DMS153 treated with DMSO at 0.1 percent for 48 hours (cell line): ENCODE measurements around the gene MYADML2.

Experiments
- DNase-seq: peaks from one replicate; lab custom pipeline; 2025; ENCODE audit not compliant: unreplicated experiment; lab: John Stamatoyannopoulos, UW

Gene MYADML2

DNA sequence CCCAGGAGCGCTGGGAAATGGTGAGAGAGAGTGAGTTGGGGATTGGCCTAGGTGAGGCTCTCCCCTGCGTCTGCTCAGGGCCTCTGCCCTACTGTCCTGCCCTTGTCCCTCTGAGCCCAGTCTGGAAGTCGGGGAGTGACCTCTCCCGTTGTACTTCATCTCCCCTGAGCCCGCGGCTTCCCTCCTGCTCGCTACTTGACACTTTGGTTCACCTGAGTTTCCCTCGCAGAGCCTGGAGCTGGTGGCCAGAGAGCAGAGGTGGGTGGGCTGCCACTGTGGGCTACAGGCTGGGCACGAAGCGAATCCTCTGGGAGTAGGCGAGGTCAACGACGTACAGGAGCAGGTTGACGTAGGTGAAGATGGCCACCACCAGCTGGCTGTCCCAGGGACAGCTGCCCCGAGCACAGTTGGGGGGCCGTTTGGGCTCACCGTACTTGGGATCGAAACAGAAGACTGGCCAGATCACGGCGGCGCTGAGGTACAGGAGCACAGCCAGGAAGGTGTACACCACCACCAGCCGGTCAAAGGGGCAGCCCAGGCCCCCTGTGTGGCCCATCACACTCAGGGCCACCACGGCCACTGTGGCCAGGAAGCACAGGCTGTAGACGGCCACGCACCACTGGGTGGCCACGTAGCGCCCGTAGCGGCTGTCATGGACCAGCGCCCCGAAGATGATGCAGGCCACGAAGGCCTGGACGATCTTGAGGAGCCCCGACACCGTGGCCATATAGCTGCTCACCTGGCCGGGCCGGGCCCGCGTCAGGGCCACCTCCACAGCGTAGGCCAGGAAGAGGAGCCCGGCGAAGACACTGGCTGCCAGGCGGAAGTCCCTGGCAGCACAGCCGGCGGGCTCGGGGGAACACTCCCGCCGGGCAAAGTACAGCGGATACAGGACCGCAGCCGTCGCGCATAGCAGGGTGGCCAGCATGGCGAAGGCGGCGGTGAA, 6.2 kb downstream of the MYADML2 start:
- no peak for DNase-seq

DNA sequence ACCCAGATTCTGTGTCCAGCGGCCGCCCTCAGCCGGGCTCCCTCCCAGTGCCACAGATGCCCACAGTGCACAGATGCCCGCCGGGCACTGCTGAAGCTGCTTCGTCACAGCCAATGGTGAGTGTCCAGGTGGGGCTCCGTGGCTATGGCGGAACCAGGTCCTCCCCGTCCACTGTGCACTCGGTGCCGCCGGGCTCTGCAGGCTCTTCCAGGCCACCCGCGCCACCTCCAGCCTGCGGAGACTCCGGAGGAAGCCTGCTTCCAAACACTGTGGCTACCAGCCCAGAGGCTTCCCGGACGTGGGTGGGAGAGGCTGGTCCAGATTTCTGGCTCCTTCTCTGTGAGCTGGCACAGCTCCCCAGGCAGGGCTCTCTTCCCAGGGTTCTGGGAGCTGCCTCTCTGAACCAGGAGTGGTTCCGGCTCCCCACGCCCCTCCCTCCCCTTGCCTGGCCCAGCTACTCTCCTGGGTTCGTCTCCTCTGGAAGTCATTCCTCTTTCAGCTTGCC, 7.1 kb downstream of the MYADML2 start:
- no peak for DNase-seq

DNA sequence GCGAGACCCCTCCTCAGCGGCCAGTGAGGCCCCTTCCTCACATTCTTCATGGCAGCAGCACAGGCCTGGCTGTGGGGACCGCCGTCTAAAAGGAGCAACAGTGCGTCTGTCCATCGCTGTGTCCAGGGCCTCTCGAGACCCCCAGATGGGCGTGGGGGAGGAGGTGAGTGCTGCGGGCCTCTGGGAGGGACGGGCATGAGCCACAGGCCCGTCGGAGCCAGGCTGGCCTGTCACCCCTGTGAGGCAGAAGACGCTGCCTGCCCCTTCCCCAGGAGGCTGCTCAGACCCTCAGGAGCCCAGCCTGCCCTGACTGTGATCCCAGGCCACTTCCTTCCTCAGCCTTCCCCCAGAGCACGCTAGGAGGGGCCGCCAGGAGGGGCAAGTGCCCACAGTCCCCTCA, 7.8 kb downstream of the MYADML2 start:
- DNase-seq = no peak

DNA sequence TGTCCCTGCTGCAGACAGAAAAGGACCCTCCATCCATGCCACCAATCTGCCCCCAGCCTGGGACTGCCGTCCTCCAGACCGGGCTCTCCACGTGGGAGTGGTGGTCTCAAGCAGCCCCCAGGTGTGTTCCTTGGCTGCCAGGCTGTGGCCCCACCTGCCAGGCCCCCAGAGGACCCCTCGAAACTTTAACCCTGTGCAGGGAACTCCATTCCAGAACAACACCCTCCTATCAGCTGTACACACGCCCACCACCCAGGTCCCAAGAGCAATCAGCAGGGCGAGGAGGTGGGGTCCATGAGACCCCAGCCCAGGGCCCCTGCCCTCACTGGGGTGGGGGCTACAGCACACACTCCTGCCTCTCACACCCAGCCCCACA, 11.3 kb downstream of the MYADML2 start:
- DNase-seq = no peak

DNA sequence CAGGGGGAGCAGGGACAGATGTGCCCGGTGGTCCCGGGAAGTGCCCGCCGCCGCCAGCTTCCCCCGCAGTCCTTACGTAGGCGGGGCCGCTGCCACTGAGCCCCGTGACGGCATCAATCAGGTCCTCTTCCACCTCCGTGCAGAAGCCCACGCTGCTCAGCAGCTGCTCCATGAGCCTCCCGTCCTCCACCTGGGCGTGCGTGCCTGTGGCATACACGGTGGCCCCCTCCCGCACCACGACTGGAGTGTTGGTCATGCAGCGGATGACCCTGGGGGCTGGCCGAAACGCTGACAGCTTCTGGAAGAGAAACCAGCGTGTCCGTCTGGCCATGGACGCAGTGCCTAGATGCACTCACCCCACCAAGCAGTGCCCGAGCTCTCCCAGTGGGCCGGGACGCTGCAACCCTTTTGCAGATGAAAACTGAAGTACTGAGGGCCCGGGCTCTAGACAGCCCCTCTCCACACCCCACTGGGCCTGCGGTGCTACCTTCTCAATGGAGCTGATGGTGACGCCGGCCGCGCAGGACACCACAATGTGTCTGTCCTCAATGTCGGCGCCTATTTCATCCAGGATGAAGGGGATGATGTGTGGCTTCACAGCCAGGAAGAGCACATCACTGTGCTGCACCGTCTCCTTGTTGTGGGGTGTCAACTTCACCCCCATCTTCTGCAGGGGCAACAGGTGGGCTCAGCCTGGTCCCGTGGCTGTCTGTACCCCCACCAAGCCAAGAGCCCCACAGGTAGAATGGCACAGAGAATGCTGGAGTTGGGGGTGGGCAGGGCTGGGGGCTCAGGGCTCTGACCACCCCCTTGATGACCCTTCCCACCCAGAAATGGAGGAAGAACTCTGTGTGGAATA, 12.0 kb downstream of the MYADML2 start:
- no peak for DNase-seq

DNA sequence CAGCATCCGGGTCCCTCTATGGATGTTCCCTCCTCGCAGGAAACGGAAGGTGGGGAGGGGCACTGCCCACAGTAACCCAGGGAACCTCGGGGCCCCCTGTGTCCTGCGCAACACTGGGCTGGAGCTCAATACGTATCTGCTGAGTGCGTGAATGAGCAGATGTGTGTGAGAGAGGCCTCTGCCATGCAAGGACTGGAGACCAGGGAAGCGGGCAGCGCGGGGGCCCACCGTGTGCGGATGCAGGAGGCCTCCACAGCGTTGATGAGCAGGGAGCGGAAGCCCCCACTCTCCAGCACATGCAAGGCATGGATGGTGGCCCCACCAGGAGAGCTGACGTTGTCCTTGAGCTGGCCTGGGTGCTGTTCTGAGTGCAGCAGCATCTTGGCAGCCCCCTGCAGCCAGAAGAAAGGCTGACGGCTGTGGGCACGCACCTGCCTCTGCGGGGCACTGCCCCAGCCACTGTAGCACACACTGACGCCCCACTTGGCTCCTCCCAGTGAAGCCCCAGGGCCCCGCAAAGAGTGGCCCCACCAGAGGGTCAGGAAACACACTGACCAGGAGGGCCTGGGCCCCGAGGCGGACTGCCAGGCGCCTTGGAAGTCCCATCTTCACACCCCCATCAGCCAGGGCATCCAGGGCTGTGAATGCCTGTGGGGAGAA, 12.8 kb downstream of the MYADML2 start:
- no peak for DNase-seq

DNA sequence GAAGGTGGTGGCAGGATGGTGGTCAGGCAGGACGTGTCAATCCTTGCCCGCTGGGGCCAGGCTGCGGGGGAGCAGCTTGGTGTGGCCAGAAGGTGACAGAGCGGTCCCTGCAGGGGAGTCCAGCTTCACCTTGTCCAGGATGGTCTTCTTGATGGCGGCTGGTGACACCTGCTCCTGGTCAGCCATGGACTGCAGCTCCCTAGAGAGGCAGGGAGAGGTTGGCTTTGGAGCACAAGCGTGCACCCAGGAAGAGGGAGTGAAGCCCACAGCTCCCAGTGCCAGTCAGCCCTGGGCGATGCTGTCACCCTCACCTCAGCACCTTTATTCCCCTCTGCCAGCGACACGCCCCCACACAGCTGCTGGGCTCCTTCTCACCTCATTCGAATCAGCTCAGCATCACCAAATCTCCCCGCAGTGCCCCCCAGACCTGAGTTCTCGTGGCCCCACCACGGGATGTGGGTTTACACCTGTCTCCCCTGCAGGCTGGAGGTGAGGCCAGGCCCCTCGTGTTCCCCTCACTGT, 13.8 kb downstream of the MYADML2 start:
- no peak for DNase-seq

DNA sequence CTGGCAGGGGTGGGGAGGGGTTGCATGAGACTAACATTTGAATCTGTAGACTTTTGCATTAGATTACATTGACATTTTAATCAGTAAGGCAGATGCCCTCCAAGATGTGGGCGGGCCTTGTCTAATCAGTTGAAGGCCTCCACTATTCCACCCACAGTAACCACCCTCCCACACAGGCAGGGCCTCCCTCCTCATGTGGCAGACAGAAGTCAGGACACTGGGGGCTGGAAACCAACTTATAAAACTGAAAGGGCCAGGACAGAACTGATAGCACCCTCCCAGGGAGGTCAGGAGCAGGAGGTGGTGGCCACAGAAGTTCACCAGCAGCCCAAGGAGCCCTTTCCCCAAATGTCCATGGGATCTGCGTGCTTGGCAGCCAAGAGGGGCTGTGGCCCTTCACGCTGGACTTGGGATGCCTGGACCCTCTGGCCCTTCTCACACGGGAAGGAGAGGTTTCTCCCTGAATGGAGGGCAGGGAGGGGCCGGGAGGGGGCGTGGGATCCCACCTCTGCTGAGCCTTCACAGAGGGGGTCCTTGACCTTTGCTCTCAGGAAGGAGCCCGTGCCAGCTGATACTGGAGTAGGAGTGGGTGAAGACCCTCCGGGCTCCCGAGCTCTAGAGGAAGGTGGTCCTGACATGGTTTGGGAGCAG, 14.6 kb downstream of the MYADML2 start:
- DNase-seq = no peak

DNA sequence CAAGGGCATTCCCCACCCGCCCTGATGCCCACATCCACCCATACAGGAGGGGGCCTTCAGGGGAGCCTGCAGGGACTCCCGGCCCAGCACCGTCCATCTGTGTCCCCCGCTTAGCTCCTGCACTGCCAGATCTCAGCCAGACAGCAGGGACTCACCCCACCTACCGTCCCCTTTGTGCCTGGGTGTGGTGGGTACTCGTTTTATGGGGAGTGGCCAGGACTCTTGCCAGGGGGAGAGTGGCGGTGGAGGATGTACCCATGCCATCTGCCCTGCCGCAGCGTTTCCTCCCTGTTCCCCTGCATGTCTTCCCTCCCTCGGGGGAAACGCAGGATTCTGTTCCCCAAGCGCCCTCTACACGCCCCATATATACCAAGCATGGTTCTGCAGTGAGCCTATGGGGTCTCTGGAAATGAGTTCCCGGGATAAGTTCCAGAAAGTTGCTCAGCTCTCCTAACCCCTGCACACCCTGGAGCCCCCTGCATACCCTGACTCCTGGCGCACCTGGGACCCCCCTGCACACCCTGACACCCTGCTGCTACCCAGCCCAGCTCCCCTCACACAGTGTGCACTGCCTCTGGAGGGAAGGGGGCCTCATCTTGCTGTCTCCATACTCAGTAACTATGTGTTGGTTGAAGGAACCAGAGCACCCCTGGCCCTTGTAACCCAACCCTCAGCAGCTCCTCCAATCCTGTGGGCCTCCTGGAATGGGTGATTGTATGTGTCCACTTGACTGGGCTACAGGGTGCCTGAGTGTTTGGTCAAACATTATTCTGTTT, 15.3 kb downstream of the MYADML2 start:
- DNase-seq = no peak

DNA sequence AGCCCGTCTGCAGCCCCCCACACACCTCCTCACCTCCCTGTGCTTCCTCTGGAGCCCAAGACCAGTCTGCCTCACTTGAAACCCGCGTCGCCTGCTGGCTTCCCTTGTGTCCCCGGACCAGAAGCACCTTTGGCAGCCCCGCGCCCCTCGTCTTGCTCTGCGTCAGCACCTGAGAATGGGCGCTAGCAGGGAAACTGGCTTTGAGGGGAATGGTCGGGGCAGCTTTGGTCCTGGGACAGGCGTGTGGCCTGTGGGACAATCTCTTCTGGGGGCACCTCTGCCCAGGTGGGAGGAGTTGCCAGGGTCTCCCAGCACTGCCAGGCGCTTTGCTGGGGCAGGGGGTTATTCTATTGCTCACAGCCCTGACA, 15.9 kb downstream of the MYADML2 start:
- DNase-seq = no peak

DNA sequence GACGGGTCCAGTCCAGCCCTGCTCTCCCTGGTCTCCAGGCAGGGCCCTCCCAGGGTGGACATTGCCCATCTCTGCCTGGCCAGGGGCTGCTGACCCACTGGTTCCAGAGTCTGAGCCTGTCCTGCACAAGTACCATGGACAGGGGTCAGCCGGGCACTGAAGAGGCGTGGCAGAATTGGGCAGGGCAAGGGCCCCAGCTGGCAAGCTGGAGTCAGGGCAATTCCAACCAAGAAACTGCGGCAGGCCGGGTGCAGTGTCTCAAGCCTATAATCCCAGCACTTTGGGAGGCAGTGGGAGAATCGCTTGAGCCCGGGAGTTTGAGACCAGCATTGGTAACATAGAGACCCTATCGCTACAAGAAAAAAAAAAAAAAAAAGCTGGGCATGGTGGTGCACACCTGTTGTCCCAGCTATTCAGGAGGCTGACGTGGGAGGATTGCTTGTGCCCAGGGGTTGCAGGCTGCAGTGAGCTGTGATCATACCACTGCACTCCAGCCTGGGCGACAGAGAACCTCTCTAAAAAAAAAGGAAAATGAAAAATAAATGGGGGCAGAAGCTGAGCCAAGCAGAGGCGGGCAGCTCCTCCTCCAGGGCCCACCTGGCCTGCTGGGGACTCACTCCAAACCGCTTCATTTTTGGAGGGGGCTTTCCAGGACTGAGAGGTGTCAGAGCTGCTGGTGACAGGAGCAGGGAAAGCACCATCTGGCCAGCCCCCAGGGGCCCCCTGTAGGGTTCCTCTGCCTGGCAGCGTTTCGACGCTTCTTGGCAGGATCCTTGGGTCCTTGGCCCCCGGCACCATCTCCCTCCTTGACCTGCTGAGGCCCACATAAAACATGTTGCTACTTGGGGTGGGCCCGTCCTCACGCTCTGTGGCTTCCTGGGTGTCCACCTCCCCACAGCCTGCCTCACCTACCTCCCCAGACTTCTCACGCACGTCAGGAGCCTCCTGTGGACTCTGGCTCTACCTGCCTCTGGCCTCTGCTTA, 16.6 kb downstream of the MYADML2 start:
- no peak for DNase-seq

DNA sequence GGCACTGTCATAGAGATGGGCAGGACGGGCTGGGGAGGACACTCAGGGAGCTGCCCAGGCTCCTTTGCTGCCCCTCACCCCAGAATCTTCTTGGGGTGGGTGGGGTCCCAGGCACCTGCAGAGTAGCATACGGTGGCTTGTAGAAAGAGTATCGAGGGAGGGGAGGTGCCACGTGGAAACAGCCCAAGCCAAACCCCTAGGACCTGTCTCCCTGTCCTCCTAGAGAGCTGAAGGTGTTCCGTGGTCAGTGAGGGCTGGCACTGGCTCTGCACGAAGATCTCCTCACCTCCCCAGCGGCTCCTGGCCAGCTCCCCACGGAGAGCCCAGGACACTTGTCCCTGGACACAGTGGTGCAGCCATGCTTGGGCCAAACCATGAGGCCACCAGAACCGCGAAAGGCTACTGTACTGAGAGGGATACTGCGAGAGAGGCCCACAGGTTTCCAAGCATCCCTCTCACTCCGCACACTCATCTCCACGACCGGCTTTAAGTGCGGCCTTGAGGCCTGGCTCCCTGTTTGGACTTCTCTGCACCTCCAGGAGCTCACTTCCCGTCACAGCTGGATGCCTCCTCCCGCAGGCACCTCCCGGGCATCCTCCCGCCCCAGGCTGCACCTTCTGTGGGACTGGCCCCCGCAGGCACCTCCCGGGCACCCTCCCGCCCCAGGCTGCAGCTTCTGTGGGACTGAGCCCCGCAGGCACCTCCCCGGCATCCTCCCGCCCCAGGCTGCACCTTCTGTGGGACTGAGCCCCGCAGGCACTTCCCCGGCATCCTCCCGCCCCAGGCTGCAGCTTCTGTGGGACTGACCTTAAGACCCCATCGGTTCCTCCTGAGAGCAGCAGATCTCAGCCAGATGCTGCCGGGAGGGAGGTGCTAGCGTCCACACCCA, 17.5 kb downstream of the MYADML2 start:
- no peak for DNase-seq

DNA sequence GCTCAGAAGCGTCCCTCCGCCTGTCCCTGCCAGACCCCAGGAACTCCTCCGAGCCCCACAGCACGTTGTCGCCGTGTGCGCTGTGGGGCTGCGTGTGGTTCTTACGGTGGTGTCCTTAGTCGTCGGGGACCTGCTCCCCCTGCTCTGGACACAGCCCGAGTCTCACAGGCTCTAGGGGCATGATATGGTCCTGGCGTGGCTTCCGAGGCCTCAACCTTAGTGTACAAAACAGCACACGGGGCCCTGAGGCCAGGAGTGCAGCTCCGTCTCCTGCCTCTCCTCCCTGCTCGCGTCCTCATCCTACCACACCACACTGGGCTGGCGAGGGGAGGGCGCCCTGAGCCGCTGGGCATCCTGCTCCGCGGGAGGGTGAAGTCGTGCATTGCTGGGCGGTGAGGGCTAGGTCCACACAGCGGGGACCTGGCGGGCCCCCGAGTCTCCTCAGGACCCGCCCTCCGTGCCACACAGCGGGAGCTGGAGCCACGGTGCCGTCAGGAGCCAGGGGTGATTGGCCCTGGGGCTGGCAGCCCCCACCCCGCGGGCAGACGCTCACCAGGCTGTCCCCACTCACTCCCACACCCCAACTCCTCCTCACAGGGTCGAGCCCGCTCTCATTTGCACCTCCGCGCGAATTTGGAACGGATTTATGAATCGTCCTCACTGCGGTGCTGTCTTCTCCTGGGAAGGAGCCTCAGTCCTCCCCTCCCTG, 18.3 kb downstream of the MYADML2 start:
- DNase-seq = no peak

DNA sequence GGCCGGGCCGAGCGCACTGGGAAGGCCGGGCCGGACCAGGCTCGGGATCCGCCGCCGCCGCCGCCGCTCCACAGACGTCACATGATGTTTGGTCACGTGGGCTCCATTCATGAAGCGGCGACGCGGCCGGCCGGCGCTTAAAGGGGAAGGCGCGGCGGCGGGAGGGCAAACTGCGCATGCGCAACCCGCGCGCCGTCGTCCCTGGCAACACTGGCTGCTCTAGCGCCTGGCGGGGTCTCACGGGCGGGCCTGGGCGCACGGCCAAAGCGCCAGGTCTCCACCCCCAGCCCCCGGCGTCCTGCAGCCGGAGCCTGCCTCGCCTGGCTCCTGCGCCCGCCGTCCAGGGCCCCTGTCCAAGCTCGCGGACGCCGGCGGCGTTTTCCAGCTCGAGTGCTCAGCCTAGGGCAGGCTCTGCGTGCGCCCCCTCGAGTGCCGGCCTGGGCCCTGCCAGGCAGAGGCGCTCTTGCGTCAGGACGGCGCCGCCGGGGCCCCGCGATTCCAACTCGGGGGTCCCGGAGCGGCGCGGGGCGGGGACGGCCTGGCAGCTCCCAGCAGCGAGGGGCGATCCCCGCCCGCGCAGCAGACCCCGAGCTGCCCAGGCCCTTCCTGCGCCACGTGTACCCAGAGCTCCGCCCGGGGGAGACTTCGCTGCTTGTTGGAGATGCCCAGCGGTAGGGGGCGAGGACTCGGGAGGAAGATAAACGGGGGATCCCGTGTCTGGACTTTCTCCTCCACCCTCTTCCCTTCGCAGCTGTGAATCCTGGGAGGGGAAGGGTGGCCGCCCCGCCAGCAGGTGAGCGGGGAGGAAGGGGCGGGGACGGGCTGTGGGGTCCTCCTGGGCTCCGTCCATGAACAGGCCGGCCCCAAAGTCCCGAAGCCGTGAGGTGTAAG, 19.1 kb downstream of the MYADML2 start, which contains the start of gene MAFG:
Gene MAFG (minus strand): TSS at position 83 of the 891 bp plus-strand sequence. CDS start 4,550 bp downstream, outside the sequence.
- DNase-seq = peak; percentile 78

DNA sequence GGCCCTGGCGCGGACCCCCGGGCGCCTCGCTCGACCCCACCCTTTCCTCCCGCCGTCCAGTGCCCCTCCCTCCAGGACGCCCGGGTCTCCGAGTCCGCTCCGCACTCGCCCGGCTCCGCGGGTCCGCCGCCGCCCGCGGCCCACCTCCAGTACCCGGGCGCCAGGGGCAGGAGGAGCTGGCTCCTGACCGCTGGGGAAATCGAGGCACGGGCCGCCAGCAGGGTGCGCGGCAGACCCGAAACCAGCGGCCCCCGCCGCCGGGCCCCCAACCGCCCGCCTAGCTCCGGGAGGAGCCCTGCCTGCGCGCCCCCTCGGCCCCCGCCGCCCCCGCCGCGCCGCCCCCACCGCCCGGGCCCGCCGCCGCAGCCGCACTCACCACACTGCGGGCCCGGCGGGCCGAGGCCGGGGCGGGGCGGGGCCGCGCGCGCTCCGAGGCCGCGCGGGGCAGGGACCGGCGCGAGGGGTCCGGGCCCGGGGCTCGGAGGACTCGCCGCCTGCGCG, 19.8 kb downstream of the MYADML2 start:
- no peak for DNase-seq
